PC-3 (cell line): Measurements from ENCODE around the gene PPP4R1. TPM values are rescaled to one million over a fixed set of nuclear protein-coding genes. Genes with fewer than 3 reads are reported as not detected.
A peak's percentile ranks its signal among the peaks of the same experiment; 100 is the strongest.

Experiments
- ATAC-seq: fragments of 200-7000 bp; cut with Tn5 transposase; 2 replicates; pipeline ENCODE4 v1.9.1; 2020; ENCODE audit warnings: mild to moderate bottlenecking, moderate library complexity
- BruUV-seq: library from RNA; stranded (reverse); fragments of 400-500 nt; replicated peaks from 2 replicates; lab custom pipeline; 2021; lab: Mats Ljungman, UMichigan
- CTCF ChIA-PET: fragments of 300-600 bp; sonication (Branson Sonifier 250); formaldehyde crosslinking; loops from one replicate; lab custom pipeline; 2022; ENCODE audit warnings: antibody characterized with exemption; lab: Charles Lee
- POLR2A ChIA-PET: fragments of 300-600 bp; sonication (Branson Sonifier 250); formaldehyde crosslinking; loops from one replicate; lab custom pipeline; 2022; ENCODE audit warnings: antibody characterized with exemption; ENCODE audit not compliant: unreplicated experiment; lab: Charles Lee
- DNase-seq: peaks from one replicate; pipeline ENCODE4 v3.0.0-alpha.2; 2015
- H2AFZ ChIP-seq: fragments of 300-600 bp; sonication (generic); 2 replicates; pipeline ENCODE4 v1.6.0; 2016; ENCODE audit warnings: antibody characterized with exemption, low read length
- H3F3A ChIP-seq: fragments of 300-600 bp; sonication (generic); one replicate; pipeline ENCODE4 v1.6.0; 2017; ENCODE audit warnings: antibody characterized with exemption, low read length, control low read depth, mild to moderate bottlenecking; ENCODE audit not compliant: unreplicated experiment
- H3K27ac ChIP-seq: fragments of 300-600 bp; sonication (generic); 2 replicates; pipeline ENCODE4 v1.5.1; 2016; ENCODE audit warnings: mild to moderate bottlenecking, low read length
- H3K27me3 ChIP-seq: fragments of 300-600 bp; sonication (generic); 2 replicates; pipeline ENCODE4 v1.6.1; 2016; ENCODE audit warnings: low read length, mixed read lengths
- H3K36me3 ChIP-seq: fragments of 300-600 bp; sonication (generic); 2 replicates; pipeline ENCODE4 v1.6.1; 2016; ENCODE audit warnings: low read depth, mixed run types, low read length, mixed read lengths
- H3K4me1 ChIP-seq: fragments of 300-600 bp; sonication (generic); 2 replicates; pipeline ENCODE4 v1.5.1; 2016; ENCODE audit warnings: low read length; ENCODE audit not compliant: insufficient read depth
- H3K4me2 ChIP-seq: fragments of 300-600 bp; sonication (generic); 2 replicates; pipeline ENCODE4 v1.6.0; 2016; ENCODE audit warnings: low read length
- H3K4me3 ChIP-seq: fragments of 300-600 bp; sonication (generic); 2 replicates; pipeline ENCODE4 v1.5.1; 2016; ENCODE audit warnings: mild to moderate bottlenecking, low read length, mixed read lengths
- H3K79me2 ChIP-seq: fragments of 300-600 bp; sonication (generic); 2 replicates; pipeline ENCODE4 v1.6.1; 2017; ENCODE audit warnings: low read length, mixed read lengths
- H3K9ac ChIP-seq: fragments of 300-600 bp; sonication (generic); 2 replicates; pipeline ENCODE4 v1.6.0; 2016; ENCODE audit warnings: mild to moderate bottlenecking, low read length
- H3K9me2 ChIP-seq: fragments of 300-600 bp; sonication (generic); replicated peaks from 2 replicates; pipeline ENCODE4 v1.6.1; 2016; ENCODE audit warnings: mixed run types, low read length, mixed read lengths
- H3K9me3 ChIP-seq: fragments of 300-600 bp; sonication (generic); 2 replicates; pipeline ENCODE4 v1.6.1; 2016; ENCODE audit warnings: low read length, mixed read lengths
- H4K20me1 ChIP-seq: fragments of 300-600 bp; sonication (generic); 2 replicates; pipeline ENCODE4 v1.6.1; 2016; ENCODE audit warnings: low read length, mixed read lengths
- CTCF ChIP-seq: fragments of 300-600 bp; sonication (generic); conservative IDR thresholded peaks from 2 replicates; pipeline ENCODE4 v1.5.1; 2017; ENCODE audit warnings: antibody characterized with exemption, low read depth, mild to moderate bottlenecking, low read length
- EZH2 ChIP-seq: fragments of 300-600 bp; sonication (generic); IDR thresholded peaks from one replicate; pipeline ENCODE4 v1.6.1; 2017; ENCODE audit warnings: antibody characterized with exemption, mild to moderate bottlenecking, low read length; ENCODE audit not compliant: unreplicated experiment
- EZH2phosphoT487 ChIP-seq: fragments of 300-600 bp; sonication (generic); IDR thresholded peaks from 2 replicates; pipeline ENCODE4 v1.6.1; 2018; ENCODE audit warnings: mild to moderate bottlenecking, antibody characterized with exemption, low read length, borderline replicate concordance
- intact Hi-C: fragments of 100-400 bp; cut with micrococcal nuclease; formaldehyde crosslinking; loops from 2 replicates; pipeline ENCODE4 v1.9.0; 2023
- total RNA-seq: library from RNA; depleted of rRNA; stranded (reverse); fragments of >200 nt; gene quantifications from 2 replicates; pipeline ENCODE4 v1.2.3, GENCODE V29; 2014; rRNA removed

Gene PPP4R1
- total RNA-seq, 1 experiment from 2014 or later = 154 TPM

GRCh38 chr18:9506046-9506792, 108.1 kb downstream of the PPP4R1 start:
- Histone ChIP-seq H3K9me2 (no peaks in the 10 kb centered on the region), H3K4me1 (peaks cover 20% of the 10 kb centered on the region), H3K36me3 (peaks cover 16% of the 10 kb centered on the region), H3K4me3 (peak overlapping the region; percentile 8; the same call in 1 of the 2 replicates), H3K9me3 (no peaks in the 10 kb centered on the region), H3K27ac (peak overlapping the region; percentile 37), H3K27me3 (no peaks in the 10 kb centered on the region), H2AFZ (no peak overlapping the region), H3F3A (no peaks in the 10 kb centered on the region), H3K79me2 (peaks cover 74% of the 10 kb centered on the region), H3K4me2 (peak overlapping the region; percentile 41), H4K20me1 (0 out of 2 replicates have a peak, but pooled peaks cover 11% of the 10 kb centered on the region), H3K9ac (no peak overlapping the region)
- no peak for TF ChIP-seq EZH2
- TF ChIP-seq EZH2phosphoT487 = no peak
- no peak for TF ChIP-seq CTCF
- POLR2A ChIA-PET = no interaction called here
- CTCF ChIA-PET = no interaction called here
- intact Hi-C loops = loop anchor here (1.0 to 5.0 kb wide), 2 partner anchors 8 to 219 kb away; no protein-coding TSS in a partner anchor
- peak; percentile 79 for DNase-seq
- BruUV-seq = no TSS peak
- peak; percentile 91 for ATAC-seq

Other genes starting within 250 kb of the PPP4R1 start
- 89.8 and 94.3 TPM in 2 replicates for gene RALBP1, start 139.0 kb downstream of the PPP4R1 start, total RNA-seq
- 1.7 and 3.8 TPM in 2 replicates for gene RAB31, start 93.7 kb upstream of the PPP4R1 start, total RNA-seq